Gastrocnemius medialis (tissue), 4 donors: ENCODE results near the gene TSPAN5.

Experiments used
- CTCF ChIP-seq, 5 experiments: fragments of 450-650 bp in 3 of 5; fragments of 200-600 bp in 2 of 5; sonication (generic) in 2 of 5; IDR thresholded peaks in 4 of 5; conservative IDR thresholded peaks in 1 of 5; 1 replicate in 4 of 5; 2 replicates in 1 of 5; pipeline ENCODE4 v1.5.1; 2016 to 2019; ENCODE audit warnings: antibody characterized with exemption in 5 of 5, mild to moderate bottlenecking in 3 of 5, moderate library complexity in 3 of 5
- POLR2A ChIP-seq, 2 donors: fragments of 450-650 bp; IDR thresholded peaks; one replicate each; pipeline ENCODE4 v1.6.1; 2017; ENCODE audit warnings: antibody characterized with exemption in 2 of 2, mild to moderate bottlenecking in 2 of 2, moderate library complexity in 2 of 2

- TF ChIP-seq CTCF (IDR thresholded peaks at IDR 0.05 in 4 of 5, conservative IDR thresholded peaks at IDR 0.05 in 1 of 5) (no peak), POLR2A (IDR thresholded peaks at IDR 0.05) (no peak)
Observed at GRCh38 chr4:98687876-98688275, 29.5 kb upstream of the TSPAN5 start.
